Measurements from ENCODE around the gene ROBO1.
"Not testable (repeated sequence)": the region's sequence is repeated elsewhere in the genome, so short reads cannot be mapped to it uniquely, and the experiment has no call there.

Gene ROBO1

GRCh38 chr3:79178471-79179180 is 589.2 kb downstream of the ROBO1 start:
- no peak for DNase-seq (ENCODE audit: low read depth in 2 of 3, low spot score in 2 of 3)

- DNase-seq (ENCODE audit: low read depth in 2 of 3, low spot score in 2 of 3), result no peak
Measured at GRCh38 chr3:79175870-79176269, 591.9 kb downstream of the ROBO1 start.

GRCh38 chr3:79173259-79173658 is 594.5 kb downstream of the ROBO1 start:
- not testable (repeated sequence) for DNase-seq (ENCODE audit: low read depth in 2 of 3, low spot score in 2 of 3)

GRCh38 chr3:79172241-79172640 is 595.6 kb downstream of the ROBO1 start:
- no peak for DNase-seq (ENCODE audit: low read depth in 2 of 3, low spot score in 2 of 3)

GRCh38 chr3:79170021-79170420 is 597.8 kb downstream of the ROBO1 start:
- no peak for DNase-seq (ENCODE audit: low read depth in 2 of 3, low spot score in 2 of 3)

GRCh38 chr3:79167651-79168416 is 600.0 kb downstream of the ROBO1 start:
- DNase-seq (ENCODE audit: low read depth in 2 of 3, low spot score in 2 of 3), result no peak

GRCh38 chr3:79162653-79163052 is 605.1 kb downstream of the ROBO1 start:
- no peak for DNase-seq (ENCODE audit: low read depth in 2 of 3, low spot score in 2 of 3)

GRCh38 chr3:79161941-79162340 is 605.9 kb downstream of the ROBO1 start:
- no peak for DNase-seq (ENCODE audit: low read depth in 2 of 3, low spot score in 2 of 3)

GRCh38 chr3:79160421-79160820 is 607.4 kb downstream of the ROBO1 start:
- no peak for DNase-seq (ENCODE audit: low read depth in 2 of 3, low spot score in 2 of 3)

- DNase-seq (ENCODE audit: low read depth in 2 of 3, low spot score in 2 of 3), result no peak
Measured at GRCh38 chr3:79159736-79160135, 608.1 kb downstream of the ROBO1 start.

GRCh38 chr3:79157191-79157590 is 610.6 kb downstream of the ROBO1 start:
- no peak for DNase-seq (ENCODE audit: low read depth in 2 of 3, low spot score in 2 of 3)

- no peak for DNase-seq (ENCODE audit: low read depth in 2 of 3, low spot score in 2 of 3)
Measured at GRCh38 chr3:79154865-79155264, 612.9 kb downstream of the ROBO1 start.

- no peak for DNase-seq (ENCODE audit: low read depth in 2 of 3, low spot score in 2 of 3)
Measured at GRCh38 chr3:79148786-79149185, 619.0 kb downstream of the ROBO1 start.

GRCh38 chr3:79146024-79146423 is 621.8 kb downstream of the ROBO1 start:
- no peak for DNase-seq (ENCODE audit: low read depth in 2 of 3, low spot score in 2 of 3)

- no peak for DNase-seq (ENCODE audit: low read depth in 2 of 3, low spot score in 2 of 3)
Measured at GRCh38 chr3:79140708-79141107, 627.1 kb downstream of the ROBO1 start.

GRCh38 chr3:79139395-79140068 is 628.3 kb downstream of the ROBO1 start:
- DNase-seq (ENCODE audit: low read depth in 2 of 3, low spot score in 2 of 3), result no peak

- no peak for DNase-seq (ENCODE audit: low read depth in 2 of 3, low spot score in 2 of 3)
Measured at GRCh38 chr3:79125313-79125984, 642.3 kb downstream of the ROBO1 start.

- no peak for DNase-seq (ENCODE audit: low read depth in 2 of 3, low spot score in 2 of 3)
Measured at GRCh38 chr3:79115458-79115857, 652.3 kb downstream of the ROBO1 start.

GRCh38 chr3:79113876-79114275 is 653.9 kb downstream of the ROBO1 start:
- no peak for DNase-seq (ENCODE audit: low read depth in 2 of 3, low spot score in 2 of 3)

GRCh38 chr3:79111375-79112052 is 656.3 kb downstream of the ROBO1 start:
- no peak for DNase-seq (ENCODE audit: low read depth in 2 of 3, low spot score in 2 of 3)

GRCh38 chr3:79109754-79110153 is 658.0 kb downstream of the ROBO1 start:
- DNase-seq (ENCODE audit: low read depth in 2 of 3, low spot score in 2 of 3), result no peak

Measured in activated CD8-positive, alpha-beta memory T cell treated with anti-CD3 and anti-CD28 coated beads for 48 hours (primary cell).